Inflammatory macrophage treated with lipopolysaccharide for 1 hour (primary cell): Measurements from ENCODE around the gene BIN1.
A peak's percentile ranks its signal among the peaks of the same experiment; 100 is the strongest.

ENCODE experiments used
- DNase-seq, 2 donors: peaks; one replicate each; pipeline ENCODE4 v3.0.0-alpha.2; 2020 to 2022

Gene BIN1

GRCh38 chr2:127014224-127014623 lies 92.7 kb downstream of the BIN1 start:
- no peak for DNase-seq

DNA sequence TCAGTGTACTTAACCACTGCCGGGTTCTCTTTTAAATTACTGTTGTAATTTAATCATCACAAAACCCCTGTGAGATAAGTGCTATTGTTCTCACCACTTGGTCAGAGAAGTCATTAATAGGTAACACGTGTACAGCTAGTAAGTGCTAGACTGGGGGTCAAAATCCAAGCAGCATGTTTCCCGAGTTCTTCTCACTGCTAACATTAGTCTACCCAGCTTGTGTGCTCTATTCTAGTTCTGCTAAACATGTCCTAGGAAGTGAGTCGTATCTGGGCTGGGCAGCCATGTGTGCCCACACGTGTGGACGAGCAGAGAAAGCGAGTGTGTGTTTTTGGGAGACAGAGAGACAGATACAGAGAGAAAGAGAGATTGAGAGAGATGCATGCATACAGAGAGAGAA lies 94.1 kb downstream of the BIN1 start:
- peak in 1 of 2 donors; percentile 4 for DNase-seq

DNA sequence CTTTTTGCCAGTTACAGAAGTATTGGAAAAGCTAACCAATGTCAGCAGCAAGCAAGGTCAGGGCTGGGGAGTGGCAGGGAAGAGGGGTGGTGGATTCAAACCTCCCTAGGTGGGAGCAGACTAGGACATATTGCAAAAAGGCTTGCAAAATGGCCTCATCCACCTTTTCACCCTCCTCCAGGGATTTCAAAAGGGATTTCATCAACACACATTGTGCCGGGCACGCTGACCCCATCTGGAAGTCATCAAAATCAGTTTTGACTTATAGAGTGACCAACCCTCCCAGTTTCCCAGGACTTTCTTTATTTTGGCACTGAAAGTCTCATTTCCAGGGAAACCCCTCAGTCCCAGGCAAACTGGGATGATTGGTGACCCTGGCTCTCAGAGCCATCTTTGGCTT lies 94.7 kb downstream of the BIN1 start:
- no peak for DNase-seq

- DNase-seq = no peak
These were observed 95.2 kb downstream of the BIN1 start for GRCh38 chr2:127011796-127012195.

DNA sequence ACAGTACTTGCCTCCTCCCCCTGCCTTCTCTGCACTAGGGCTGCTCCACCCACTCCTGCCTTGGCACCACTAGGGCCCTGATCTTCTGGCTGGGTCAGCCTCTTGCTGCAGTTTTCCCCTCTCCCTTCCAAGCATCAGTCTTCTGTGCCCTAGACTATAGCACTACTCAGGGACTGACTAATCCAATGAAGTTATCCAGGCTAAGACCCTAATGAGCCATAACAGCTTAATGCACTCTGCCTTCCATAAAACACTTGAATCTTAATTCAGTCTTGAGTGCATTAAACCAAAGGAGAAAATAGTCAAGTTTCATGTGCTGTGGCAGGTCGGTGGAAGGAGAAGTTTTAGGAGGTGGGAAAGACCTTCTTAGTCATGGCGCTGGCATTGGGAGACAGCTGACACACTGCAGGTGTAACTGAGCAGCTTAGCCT lies 95.7 kb downstream of the BIN1 start:
- DNase-seq = peak in 1 of 2 donors; percentile 52

GRCh38 chr2:127008265-127009015 lies 98.5 kb downstream of the BIN1 start:
- peak; percentile 21 to 57 for DNase-seq

- DNase-seq = peak; percentile 20 to 52
These were observed 99.3 kb downstream of the BIN1 start for GRCh38 chr2:127007652-127008051.

- DNase-seq = no peak
These were observed 100.0 kb downstream of the BIN1 start for GRCh38 chr2:127006962-127007361.

DNA sequence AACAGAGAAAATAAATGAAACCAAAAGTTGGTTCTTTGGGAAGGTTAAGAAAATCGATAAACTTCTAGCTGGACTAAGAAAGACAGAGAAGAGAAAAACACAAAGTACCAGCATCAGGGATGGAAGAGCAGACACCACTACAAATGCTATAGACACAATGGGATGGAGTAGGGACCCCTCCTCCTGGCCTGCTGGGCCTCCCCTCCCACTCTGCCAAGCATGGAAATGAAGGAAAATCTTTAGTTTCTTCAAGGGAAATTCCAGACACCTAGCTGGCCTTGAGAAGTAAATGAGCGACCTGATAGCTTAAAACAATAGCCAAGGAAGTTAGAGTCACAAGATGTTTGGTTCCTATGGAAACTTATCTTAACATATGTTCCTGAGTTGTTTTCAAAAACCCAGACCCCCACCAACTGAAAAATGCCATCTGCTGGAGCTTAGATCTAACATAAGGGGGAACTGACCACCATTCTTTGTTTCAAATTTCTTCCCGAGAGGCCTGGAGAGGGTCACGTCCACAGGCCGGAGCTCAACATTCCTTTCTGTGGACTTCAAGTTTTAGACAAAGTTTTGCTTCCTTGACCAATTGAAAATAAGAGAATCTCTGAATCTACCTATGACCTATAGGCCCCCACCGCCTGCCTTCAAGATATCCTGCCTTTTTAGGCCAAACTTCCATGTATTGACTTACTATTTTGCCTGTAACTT lies 101.9 kb downstream of the BIN1 start:
- DNase-seq = no peak

DNA sequence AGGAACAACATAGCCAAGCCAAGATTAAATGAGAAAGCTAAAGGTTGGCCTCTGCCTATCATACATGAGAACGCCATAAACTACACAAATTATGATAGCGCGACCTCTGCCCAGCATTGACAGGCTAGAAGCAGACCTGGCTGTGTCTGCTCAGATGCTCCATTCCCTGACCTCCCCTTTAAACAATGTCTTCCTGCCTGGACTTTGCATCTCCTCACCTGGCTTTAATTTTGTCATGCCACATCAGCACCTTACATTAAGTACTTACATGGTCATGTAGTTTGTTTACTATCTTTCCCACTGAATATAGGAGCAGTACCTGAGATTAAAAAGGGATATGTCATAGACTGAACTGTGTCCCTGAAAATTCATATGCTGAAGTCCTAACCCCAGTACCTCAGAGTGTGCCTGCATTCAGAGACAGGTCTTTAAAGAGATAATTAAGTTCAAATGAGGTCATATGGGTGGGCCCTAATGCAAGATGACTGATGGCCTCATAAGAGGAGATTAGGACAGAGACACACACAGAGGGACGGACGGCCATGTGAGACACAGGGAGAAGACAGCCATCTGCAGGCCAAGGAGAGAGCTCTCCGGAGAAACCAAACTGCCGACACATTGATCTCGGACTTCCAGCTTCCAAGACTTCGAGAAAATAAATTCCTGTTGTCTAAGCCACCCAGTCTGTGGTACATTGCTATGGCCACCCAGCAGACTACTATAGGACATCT lies 103.7 kb downstream of the BIN1 start:
- DNase-seq = no peak

DNA sequence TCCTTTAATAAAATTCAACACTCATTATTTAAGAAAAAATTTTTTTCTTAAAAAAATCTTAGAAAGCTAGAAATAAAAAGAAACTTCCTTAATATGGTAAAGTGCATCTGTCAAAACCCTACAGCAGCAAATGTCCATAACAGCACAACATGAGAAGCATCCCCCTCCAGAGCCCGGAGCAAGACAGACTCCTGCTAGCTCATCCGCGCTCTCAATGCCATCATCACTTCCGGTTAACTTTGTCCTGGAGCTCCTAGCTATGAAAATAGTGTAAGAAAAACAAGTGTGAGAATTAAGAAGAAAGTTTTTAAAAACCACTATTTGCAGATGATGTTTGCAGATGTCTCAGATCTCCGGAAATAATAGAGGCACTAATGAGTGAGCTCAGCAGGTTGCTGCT lies 105.2 kb downstream of the BIN1 start:
- DNase-seq = no peak

DNA sequence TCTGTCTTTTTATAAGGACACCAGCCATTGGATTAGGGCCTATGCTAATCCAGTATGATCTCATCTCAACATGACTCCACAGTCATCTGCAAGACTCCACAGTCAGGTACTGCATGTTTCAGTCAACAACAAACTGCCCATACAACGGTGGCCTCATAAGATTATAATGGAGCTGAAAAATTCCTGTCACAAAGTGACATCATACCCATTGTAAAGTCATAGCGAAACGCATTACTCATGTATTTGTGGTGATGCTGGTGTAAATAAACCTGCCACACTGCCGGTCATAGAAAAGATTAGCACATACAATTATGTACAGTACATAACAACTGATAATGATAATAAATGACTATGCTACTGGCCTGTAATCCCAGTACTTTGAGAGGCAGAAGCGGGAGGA lies 106.0 kb downstream of the BIN1 start:
- no peak for DNase-seq

DNA sequence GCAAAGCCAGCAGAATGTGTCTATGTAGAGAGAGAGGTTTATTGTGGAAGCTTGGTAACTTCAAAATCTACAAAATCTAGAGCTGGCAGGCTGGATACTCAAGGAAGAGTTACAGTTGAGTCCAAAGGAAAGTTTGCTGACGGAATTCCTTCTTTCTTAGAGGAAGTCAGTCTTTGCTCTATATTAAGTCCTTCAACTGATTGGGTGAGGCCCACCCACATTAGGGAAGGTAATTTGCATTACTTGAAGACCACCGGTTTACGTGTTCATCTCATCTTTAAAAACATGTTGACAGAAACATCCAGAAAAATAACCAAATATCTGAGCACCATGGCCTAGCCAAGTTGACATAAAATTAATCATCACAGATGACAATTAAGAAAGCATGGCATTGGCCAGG lies 106.8 kb downstream of the BIN1 start:
- no peak for DNase-seq

- DNase-seq = no peak
These were observed 107.7 kb downstream of the BIN1 start for GRCh38 chr2:126999106-126999756.

DNA sequence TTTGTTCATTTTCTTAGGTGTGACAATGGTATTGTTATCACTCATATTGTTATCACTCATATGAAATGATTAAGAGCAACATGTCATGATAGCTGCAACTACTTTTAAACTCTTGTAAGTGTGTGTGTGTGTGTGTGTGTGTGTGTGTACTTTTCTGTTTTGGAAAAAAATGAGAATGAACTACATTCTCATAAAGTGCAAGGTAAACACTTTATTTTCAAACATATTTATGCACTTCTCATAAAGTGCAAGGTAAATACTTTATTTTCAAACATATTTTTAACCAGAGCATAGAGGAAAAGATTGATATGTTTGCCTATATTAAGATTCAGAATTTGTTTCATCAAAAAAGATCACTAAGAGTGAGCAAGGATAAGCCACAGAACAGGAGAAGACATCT lies 108.5 kb downstream of the BIN1 start:
- DNase-seq = no peak
